Fibroblast of skin of back (primary cell): ENCODE data around the gene FAM3C.
"Not testable (repeated sequence)": the region's sequence is repeated elsewhere in the genome, so short reads cannot be mapped to it uniquely, and the experiment has no call there.

Experiments used
- DNase-seq: peaks from one replicate; pipeline ENCODE4 v3.0.0-alpha.2; 2013

FAM3C gene

GRCh38 chr7:121330053-121330833 is 65.9 kb downstream of the FAM3C start:
- DNase-seq: peak; percentile 30

- peak; percentile 27 for DNase-seq
Measured at GRCh38 chr7:121329191-121330052, 66.7 kb downstream of the FAM3C start.

GRCh38 chr7:121328508-121329190 is 67.5 kb downstream of the FAM3C start, which contains the start of gene WNT16:
WNT16 (plus strand) TSS chr7:121329000; CDS start chr7:121329293, 293 bp downstream.
- DNase-seq: peak; percentile 21

- DNase-seq: no peak
Measured at GRCh38 chr7:121327671-121328070, 68.4 kb downstream of the FAM3C start.

GRCh38 chr7:121323515-121324302 is 72.4 kb downstream of the FAM3C start:
- no peak for DNase-seq

GRCh38 chr7:121322460-121322859 is 73.6 kb downstream of the FAM3C start:
- no peak for DNase-seq

- DNase-seq: not testable (repeated sequence)
Measured at GRCh38 chr7:121315170-121315569, 80.9 kb downstream of the FAM3C start.

GRCh38 chr7:121313793-121314676 is 82.1 kb downstream of the FAM3C start:
- DNase-seq: peak; percentile 60

- peak; percentile 56 for DNase-seq
Measured at GRCh38 chr7:121313220-121313792, 82.8 kb downstream of the FAM3C start.

GRCh38 chr7:121307021-121307574 is 89.0 kb downstream of the FAM3C start:
- DNase-seq: no peak

- no peak for DNase-seq
Measured at GRCh38 chr7:121306565-121306964, 89.5 kb downstream of the FAM3C start.

- no peak for DNase-seq
Measured at GRCh38 chr7:121305109-121305508, 91.0 kb downstream of the FAM3C start.

GRCh38 chr7:121304102-121304658 is 91.9 kb downstream of the FAM3C start:
- no peak for DNase-seq

- DNase-seq: no peak
Measured at GRCh38 chr7:121303422-121304101, 92.5 kb downstream of the FAM3C start.

- peak; percentile 96 for DNase-seq
Measured at GRCh38 chr7:121302214-121302745, 93.8 kb downstream of the FAM3C start.

GRCh38 chr7:121301446-121302213 is 94.5 kb downstream of the FAM3C start:
- DNase-seq: peak; percentile 57

GRCh38 chr7:121300685-121301420 is 95.3 kb downstream of the FAM3C start:
- DNase-seq: no peak
